Measurements from ENCODE around the gene PDE6C. TPM values are rescaled to one million over a fixed set of nuclear protein-coding genes. Genes with fewer than 3 reads are reported as not detected.
"Not testable (repeated sequence)": the region's sequence is repeated elsewhere in the genome, so short reads cannot be mapped to it uniquely, and the experiment has no call there.

Gene PDE6C
- total RNA-seq, 2 experiments from 2014 or later = not detected

- H3K36me3 Mint-ChIP-seq (ENCODE audit: low read depth) = peaks cover 18% of the 10 kb centered on the region
These were observed 59.8 kb downstream of the PDE6C start for GRCh38 chr10:93672022-93672678.

DNA sequence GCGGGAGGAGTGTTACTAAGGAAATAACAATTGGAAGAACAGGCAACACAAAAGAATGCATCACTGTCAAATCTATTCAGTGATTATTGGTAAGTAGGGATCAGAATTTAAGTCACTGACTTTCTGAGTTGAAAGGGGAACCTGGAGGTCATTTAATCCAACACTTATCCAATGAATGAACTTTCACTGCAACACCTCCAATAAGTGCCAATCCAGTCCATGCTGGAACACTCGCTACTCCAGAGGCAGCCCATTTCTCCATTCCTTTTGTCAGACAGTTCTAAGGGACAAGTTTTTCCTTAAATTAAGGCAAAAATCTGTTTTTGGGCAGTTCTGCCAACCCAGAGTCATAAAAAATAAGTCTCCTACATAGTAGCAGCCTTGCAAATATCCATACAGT lies 60.6 kb downstream of the PDE6C start:
- H3K4me1 Mint-ChIP-seq = no peaks in the 10 kb centered on the region

More at GRCh38 chr10:93672022-93672678, 59.8 kb downstream of the PDE6C start:
- H3K4me1 Mint-ChIP-seq = no peaks in the 10 kb centered on the region
- CTCF ChIA-PET = no interaction called here
- no peak overlapping the region for H3K4me3 Mint-ChIP-seq
- H3K27ac Mint-ChIP-seq = no peak overlapping the region
- POLR2A ChIA-PET = no interaction called here
- H3K9me3 Mint-ChIP-seq = no peaks in the 10 kb centered on the region
- no peak for DNase-seq
- no peaks in the 10 kb centered on the region for H3K27me3 Mint-ChIP-seq

GRCh38 chr10:93673791-93674190 lies 61.5 kb downstream of the PDE6C start:
- DNase-seq = no peak
- H3K36me3 Mint-ChIP-seq (ENCODE audit: low read depth) = peaks cover 17% of the 10 kb centered on the region

More for the DNA sequence above, 60.6 kb downstream of the PDE6C start:
- Mint-ChIP-seq H3K27ac (no peak overlapping the region), H3K27me3 (no peaks in the 10 kb centered on the region), H3K4me3 (no peak overlapping the region), H3K9me3 (no peaks in the 10 kb centered on the region), H3K36me3 (ENCODE audit: low read depth) (peaks cover 18% of the 10 kb centered on the region)
- ChIA-PET CTCF (no interaction called here), POLR2A (no interaction called here)
- no peak for DNase-seq

GRCh38 chr10:93678386-93678785 lies 66.0 kb downstream of the PDE6C start:
- POLR2A ChIA-PET = interaction anchor here (0.9 kb wide), 1 partner anchor 24 kb away, joined by 3 read pairs; the partner anchor contains the start of gene FRA10AC1
- Mint-ChIP-seq H3K4me3 (no peak overlapping the region), H3K27me3 (no peaks in the 10 kb centered on the region)

More at GRCh38 chr10:93673791-93674190, 61.5 kb downstream of the PDE6C start:
- no peaks in the 10 kb centered on the region for H3K9me3 Mint-ChIP-seq
- no peak overlapping the region for H3K27ac Mint-ChIP-seq
- H3K27me3 Mint-ChIP-seq = no peaks in the 10 kb centered on the region
- H3K4me1 Mint-ChIP-seq = no peaks in the 10 kb centered on the region
- POLR2A ChIA-PET = no interaction called here
- no peak overlapping the region for H3K4me3 Mint-ChIP-seq
- CTCF ChIA-PET = no interaction called here

GRCh38 chr10:93678805-93679587 lies 66.7 kb downstream of the PDE6C start:
- H3K27ac Mint-ChIP-seq = no peak overlapping the region
- CTCF ChIA-PET = interaction anchor here (0.7 to 1.4 kb wide), 2 partner anchors 26 to 137 kb away, joined by 3 read pairs; no protein-coding TSS in a partner anchor
- H3K36me3 Mint-ChIP-seq (ENCODE audit: low read depth) = peaks cover 14% of the 10 kb centered on the region
- POLR2A ChIA-PET = interaction anchor here (0.9 kb wide), 1 partner anchor 23 kb away, joined by 3 read pairs; the partner anchor contains the start of gene FRA10AC1
- no peaks in the 10 kb centered on the region for H3K4me1 Mint-ChIP-seq
- no peak overlapping the region for H3K4me3 Mint-ChIP-seq
- no peak for DNase-seq
- no peaks in the 10 kb centered on the region for H3K27me3 Mint-ChIP-seq
- no peaks in the 10 kb centered on the region for H3K9me3 Mint-ChIP-seq

More at GRCh38 chr10:93678386-93678785, 66.0 kb downstream of the PDE6C start:
- no peaks in the 10 kb centered on the region for H3K9me3 Mint-ChIP-seq
- peaks cover 13% of the 10 kb centered on the region for H3K36me3 Mint-ChIP-seq (ENCODE audit: low read depth)
- no peak for DNase-seq
- no peak overlapping the region for H3K27ac Mint-ChIP-seq
- H3K4me1 Mint-ChIP-seq = no peaks in the 10 kb centered on the region
- CTCF ChIA-PET = interaction anchor here (1.4 kb wide), 1 partner anchor 26 kb away, joined by 3 read pairs; no protein-coding TSS in a partner anchor

DNA sequence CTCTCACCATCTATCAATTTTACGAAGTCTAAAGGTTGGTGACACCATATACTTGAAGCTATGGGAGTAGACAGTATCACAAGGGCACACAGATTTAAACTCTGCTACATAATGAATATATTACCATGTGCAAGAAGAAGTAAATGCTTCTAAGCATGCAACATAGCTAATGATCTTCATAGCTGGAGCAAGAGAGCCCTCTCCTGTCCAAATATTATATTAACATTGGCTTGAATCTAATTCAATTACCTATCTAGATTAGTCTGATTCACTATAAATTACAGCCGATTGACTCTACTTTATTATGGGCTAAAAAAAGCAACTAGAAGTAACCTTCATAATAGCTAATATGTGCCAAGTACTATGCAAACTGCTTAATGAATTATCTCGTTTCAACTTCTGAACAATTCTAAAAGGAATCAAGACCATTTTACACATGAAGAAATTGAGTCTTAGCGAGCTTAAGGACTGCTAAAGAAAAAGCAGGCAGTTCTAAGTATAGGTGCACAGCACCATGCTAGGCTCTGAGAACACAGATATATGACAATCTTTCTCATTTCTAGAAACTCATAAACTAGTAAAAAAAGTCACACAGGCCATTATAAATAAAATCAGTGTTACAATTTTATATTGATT lies 68.2 kb downstream of the PDE6C start:
- Mint-ChIP-seq H3K9me3 (no peaks in the 10 kb centered on the region), H3K36me3 (ENCODE audit: low read depth) (peaks cover 10% of the 10 kb centered on the region), H3K4me3 (no peak overlapping the region), H3K4me1 (no peaks in the 10 kb centered on the region), H3K27me3 (no peaks in the 10 kb centered on the region), H3K27ac (no peak overlapping the region)
- DNase-seq = no peak
- ChIA-PET CTCF (interaction anchor here (0.7 to 1.0 kb wide), 2 partner anchors 8 to 680 kb away, joined by 3 read pairs; no protein-coding TSS in a partner anchor), POLR2A (no interaction called here)

DNA sequence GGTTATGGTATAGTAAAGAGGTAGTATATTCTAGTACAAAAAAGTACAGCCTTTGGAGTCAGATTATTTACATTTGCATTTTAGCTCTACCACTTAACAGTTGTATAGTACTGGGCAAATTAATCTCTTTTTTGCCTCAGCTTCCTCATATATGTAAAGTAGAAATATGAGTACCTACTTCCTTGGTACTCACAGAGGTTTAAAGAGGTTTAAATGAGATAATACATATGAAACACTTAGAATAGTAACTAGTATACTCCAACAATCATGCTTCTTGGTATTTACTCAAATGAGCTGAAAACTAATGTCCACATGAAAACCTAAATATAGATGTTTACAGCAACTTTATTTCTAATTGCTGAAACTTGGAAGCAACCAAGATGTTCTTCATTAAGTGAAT lies 75.4 kb downstream of the PDE6C start:
- Mint-ChIP-seq H3K4me3 (no peak overlapping the region), H3K36me3 (ENCODE audit: low read depth) (peaks cover 9% of the 10 kb centered on the region), H3K9me3 (no peaks in the 10 kb centered on the region), H3K4me1 (no peaks in the 10 kb centered on the region), H3K27me3 (no peaks in the 10 kb centered on the region), H3K27ac (no peak overlapping the region)
- no peak for DNase-seq
- POLR2A ChIA-PET = no interaction called here
- CTCF ChIA-PET = no interaction called here

DNA sequence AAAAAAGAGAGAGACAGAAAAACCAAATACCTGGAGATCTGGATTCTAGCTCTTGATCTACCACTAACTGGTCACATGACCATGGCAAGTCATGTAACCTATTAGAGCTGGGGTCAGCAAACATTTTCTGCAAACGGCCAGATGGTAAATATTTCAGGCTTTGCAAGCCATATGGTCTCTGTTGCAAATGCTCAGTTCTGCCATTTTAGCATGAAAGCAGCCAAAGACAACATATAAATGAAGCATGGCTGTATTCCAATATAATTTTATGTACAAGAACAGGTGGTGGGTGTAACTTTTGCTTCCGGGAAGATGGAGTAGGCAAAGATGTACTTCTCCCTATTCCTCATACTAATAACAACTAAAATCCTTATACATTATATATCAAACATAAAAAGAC lies 83.4 kb downstream of the PDE6C start:
- Mint-ChIP-seq H3K27me3 (no peaks in the 10 kb centered on the region), H3K4me1 (peaks cover 12% of the 10 kb centered on the region), H3K36me3 (ENCODE audit: low read depth) (peaks cover 31% of the 10 kb centered on the region), H3K27ac (no peak overlapping the region), H3K4me3 (no peak overlapping the region), H3K9me3 (no peaks in the 10 kb centered on the region)
- CTCF ChIA-PET = interaction anchor here (0.6 kb wide), 2 partner anchors 141 to 516 kb away, joined by 3 to 5 read pairs; no protein-coding TSS in a partner anchor
- DNase-seq = no peak
- POLR2A ChIA-PET = no interaction called here

GRCh38 chr10:93696582-93696981 lies 84.2 kb downstream of the PDE6C start:
- H3K27ac Mint-ChIP-seq, CTCF ChIA-PET, DNase-seq, H3K9me3 Mint-ChIP-seq, H3K4me3 Mint-ChIP-seq, POLR2A ChIA-PET, H3K27me3 Mint-ChIP-seq: not testable (repeated sequence)
- H3K36me3 Mint-ChIP-seq (ENCODE audit: low read depth) = peaks cover 29% of the 10 kb centered on the region
- peaks cover 13% of the 10 kb centered on the region for H3K4me1 Mint-ChIP-seq

DNA sequence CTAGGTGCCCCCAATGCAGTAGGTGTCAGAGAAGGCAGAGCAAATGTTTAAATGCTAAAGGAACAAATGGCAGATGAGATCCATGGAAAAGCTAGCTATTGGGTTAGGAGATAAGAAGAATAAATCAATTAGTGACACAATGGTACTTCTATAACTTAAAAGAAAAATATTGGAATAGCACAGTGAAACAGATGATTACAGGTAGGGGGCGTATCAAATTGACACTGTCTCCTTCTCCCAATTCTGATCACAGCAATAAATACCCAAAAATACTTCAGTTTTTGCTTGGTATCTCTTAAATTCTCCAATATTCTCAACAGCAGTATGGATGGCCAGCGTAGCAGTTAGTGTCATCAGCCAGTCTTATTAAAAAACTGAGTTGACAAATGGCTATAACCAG lies 84.9 kb downstream of the PDE6C start:
- Mint-ChIP-seq H3K9me3 (no peaks in the 10 kb centered on the region), H3K27me3 (no peaks in the 10 kb centered on the region), H3K4me1 (peaks cover 13% of the 10 kb centered on the region), H3K36me3 (ENCODE audit: low read depth) (peaks cover 28% of the 10 kb centered on the region), H3K27ac (no peak overlapping the region), H3K4me3 (no peak overlapping the region)
- CTCF ChIA-PET = no interaction called here
- no peak for DNase-seq
- POLR2A ChIA-PET = no interaction called here

DNA sequence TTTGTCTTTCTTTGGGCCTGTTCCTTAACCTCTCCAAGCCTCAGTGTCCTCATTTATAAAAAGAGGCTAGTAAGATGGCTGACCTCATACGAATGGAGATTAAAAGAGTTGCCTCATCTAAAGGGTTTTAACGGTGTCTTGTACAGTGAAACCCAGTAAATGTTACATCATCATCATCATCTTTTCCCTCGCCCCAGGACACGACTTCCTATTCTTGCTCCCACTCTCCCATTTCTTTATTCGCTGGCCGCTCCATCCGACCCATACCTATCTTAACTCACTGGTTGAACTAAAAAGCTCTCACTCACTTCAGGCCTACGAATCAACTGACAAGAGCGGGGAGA lies 89.5 kb downstream of the PDE6C start:
- Mint-ChIP-seq H3K36me3 (ENCODE audit: low read depth) (peaks cover 8% of the 10 kb centered on the region), H3K4me1 (peaks cover 13% of the 10 kb centered on the region), H3K4me3 (no peak overlapping the region), H3K27me3 (no peaks in the 10 kb centered on the region), H3K9me3 (no peaks in the 10 kb centered on the region), H3K27ac (no peak overlapping the region)
- DNase-seq = no peak
- POLR2A ChIA-PET = interaction anchor here (1.0 to 1.1 kb wide), 2 partner anchors 23 to 206 kb away, joined by 3 read pairs; no protein-coding TSS in a partner anchor
- CTCF ChIA-PET = interaction anchor here (1.5 kb wide), 1 partner anchor 8 kb away, joined by 5 read pairs; no protein-coding TSS in a partner anchor

DNA sequence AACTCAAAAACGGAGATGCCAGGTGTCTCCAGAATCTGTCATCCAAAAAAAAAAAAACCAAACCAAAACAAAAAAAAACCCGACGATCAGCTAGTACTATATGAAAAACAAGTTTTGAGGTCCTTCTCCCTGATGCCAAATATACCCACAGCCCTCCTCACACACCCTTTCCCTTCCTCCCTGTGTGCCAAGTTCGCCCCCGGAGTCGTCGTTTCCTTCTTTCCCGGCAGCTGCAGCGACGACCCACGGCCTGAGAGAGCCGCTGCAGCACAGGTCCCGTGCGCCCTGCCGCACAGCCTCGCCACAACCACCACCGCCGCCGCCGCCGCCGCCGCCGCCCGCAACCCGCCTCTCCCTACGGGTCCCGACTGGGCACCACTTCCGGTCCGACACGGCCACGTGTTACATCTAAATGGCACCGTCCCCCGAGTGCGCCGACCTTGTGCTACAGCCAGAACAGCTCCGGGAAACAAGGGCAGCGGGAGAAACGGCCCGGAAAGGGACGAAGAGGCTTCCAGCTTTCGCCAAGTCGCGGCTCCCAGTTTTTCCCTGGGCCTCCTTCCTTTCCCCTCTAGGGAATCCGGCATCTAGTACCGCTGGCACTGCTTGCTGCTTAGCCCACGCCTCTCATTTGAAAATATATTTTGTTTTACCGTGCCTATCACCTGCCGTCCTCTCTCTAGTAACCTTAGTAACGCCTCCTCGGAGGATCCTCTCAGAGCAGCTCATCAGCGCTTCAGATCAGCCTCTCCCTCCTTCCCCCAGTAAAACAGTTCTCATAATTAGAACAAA lies 90.1 kb downstream of the PDE6C start, which contains the start of gene FRA10AC1:
FRA10AC1 (minus strand) TSS at position 383 of the 792 bp plus-strand sequence. CDS start 2,486 bp downstream, outside the sequence.
- ChIA-PET CTCF (interaction anchor here (1.2 to 1.5 kb wide), 2 partner anchors 9 to 212 kb away, joined by 4 to 5 read pairs; no protein-coding TSS in a partner anchor), POLR2A (interaction anchor here (0.6 to 1.1 kb wide), 3 partner anchors 23 to 206 kb away, joined by 3 read pairs; no protein-coding TSS in a partner anchor)
- Mint-ChIP-seq H3K4me3 (no peak within 1 kb of the TSS), H3K36me3 (ENCODE audit: low read depth) (peaks cover 4% of the 10 kb centered on the region), H3K27me3 (no peaks in the 10 kb centered on the region), H3K27ac (no peak within 1 kb of the TSS), H3K9me3 (no peaks in the 10 kb centered on the region), H3K4me1 (peaks cover 18% of the 10 kb centered on the region)
- DNase-seq = peak; percentile 88
